GM06990 (cell line): ENCODE measurements around the gene KEAP1.

Experiments used
- DNase-seq: peaks from one replicate; pipeline ENCODE4 v3.0.0-alpha.2; 2011; ENCODE audit not compliant: insufficient read length; ENCODE audit errors: extremely low read depth
- H3K27me3 ChIP-seq: replicated peaks from 2 replicates; pipeline ENCODE4 v1.6.0; 2011; ENCODE audit warnings: low read length; ENCODE audit not compliant: control insufficient read depth, insufficient read depth
- H3K36me3 ChIP-seq: 2 replicates; pipeline ENCODE4 v1.5.1; 2011; ENCODE audit warnings: low read length; ENCODE audit not compliant: control insufficient read depth, insufficient read depth
- H3K4me3 ChIP-seq: replicated peaks from 2 replicates; pipeline ENCODE4 v1.5.1; 2011; ENCODE audit warnings: low read depth, mild to moderate bottlenecking, control low read depth, low read length
- TF ChIP-seq, protein P1 (sequence below): IDR thresholded peaks from 2 replicates; pipeline ENCODE4 v1.5.1; 2011; ENCODE audit warnings: low read length, control low read depth, mild to moderate bottlenecking, inconsistent platforms; ENCODE audit not compliant: insufficient read depth, poor library complexity, severe bottlenecking

Gene KEAP1

DNA sequence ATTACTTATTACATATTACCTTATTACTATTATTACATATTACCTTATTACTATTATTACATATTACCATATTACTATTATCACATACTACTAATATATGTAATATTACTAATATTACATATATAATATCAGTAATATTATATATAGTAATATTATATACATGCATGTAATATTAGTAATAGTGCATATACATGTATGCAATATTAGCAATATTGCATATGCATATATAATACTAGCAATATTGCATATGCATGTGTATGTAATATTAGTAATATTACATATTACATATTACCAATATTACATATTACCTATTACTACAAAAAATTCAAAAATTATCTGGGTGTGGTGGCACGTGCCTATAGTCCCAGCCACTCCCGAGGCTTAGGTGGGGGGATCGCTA lies 60.5 kb downstream of the KEAP1 start:
- Histone ChIP-seq H3K36me3 (no peaks in the 10 kb centered on the region; the same call in 1 of the 2 replicates), H3K4me3 (no peak overlapping the region), H3K27me3 (no peaks in the 10 kb centered on the region)
- TF ChIP-seq, protein P1, sequence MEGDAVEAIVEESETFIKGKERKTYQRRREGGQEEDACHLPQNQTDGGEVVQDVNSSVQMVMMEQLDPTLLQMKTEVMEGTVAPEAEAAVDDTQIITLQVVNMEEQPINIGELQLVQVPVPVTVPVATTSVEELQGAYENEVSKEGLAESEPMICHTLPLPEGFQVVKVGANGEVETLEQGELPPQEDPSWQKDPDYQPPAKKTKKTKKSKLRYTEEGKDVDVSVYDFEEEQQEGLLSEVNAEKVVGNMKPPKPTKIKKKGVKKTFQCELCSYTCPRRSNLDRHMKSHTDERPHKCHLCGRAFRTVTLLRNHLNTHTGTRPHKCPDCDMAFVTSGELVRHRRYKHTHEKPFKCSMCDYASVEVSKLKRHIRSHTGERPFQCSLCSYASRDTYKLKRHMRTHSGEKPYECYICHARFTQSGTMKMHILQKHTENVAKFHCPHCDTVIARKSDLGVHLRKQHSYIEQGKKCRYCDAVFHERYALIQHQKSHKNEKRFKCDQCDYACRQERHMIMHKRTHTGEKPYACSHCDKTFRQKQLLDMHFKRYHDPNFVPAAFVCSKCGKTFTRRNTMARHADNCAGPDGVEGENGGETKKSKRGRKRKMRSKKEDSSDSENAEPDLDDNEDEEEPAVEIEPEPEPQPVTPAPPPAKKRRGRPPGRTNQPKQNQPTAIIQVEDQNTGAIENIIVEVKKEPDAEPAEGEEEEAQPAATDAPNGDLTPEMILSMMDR, result no peak
- no peak for DNase-seq

DNA sequence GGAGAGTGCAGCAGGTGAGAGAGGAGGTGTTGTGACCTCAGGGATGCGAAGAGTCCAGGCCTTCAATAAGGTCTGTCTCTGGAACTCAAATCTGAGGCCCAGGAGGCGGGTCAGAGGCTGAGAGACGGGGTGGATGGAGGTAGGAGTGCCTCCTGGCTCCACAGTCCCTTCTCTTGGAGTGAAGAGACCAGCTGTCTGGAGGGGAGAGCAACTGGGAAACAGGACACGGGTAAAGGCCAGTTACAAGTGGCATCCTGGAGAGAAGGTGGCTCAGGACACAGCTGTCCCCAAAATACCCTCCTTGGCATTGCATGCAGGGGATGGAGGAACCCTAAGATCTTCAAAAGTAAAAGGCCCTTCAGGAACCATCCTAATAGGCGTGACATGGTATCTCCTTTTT lies 63.6 kb downstream of the KEAP1 start:
- TF ChIP-seq, protein P1, result no peak
- no peak for DNase-seq
- Histone ChIP-seq H3K27me3 (no peaks in the 10 kb centered on the region), H3K4me3 (no peak overlapping the region), H3K36me3 (no peaks in the 10 kb centered on the region)
